Retinal pigment epithelial cell (primary cell): ENCODE data around the gene EGLN1.
"Not testable (repeated sequence)": the region's sequence is repeated elsewhere in the genome, so short reads cannot be mapped to it uniquely, and the experiment has no call there.

Experiments used
- DNase-seq: peaks from one replicate; pipeline ENCODE4 v3.0.0-alpha.2; 2010; ENCODE audit warnings: low read depth
- H3K4me3 ChIP-seq: 2 replicates; pipeline ENCODE4 v1.5.1; 2011; ENCODE audit warnings: mild to moderate bottlenecking, low read length, control low read depth, moderate library complexity
- CTCF ChIP-seq: conservative IDR thresholded peaks from 2 replicates; pipeline ENCODE4 v1.5.1; 2011; ENCODE audit warnings: low read depth, low read length, control low read depth, inconsistent platforms

The EGLN1 gene

GRCh38 chr1:231446138-231446537 lies 24.1 kb upstream of the EGLN1 start:
- DNase-seq: no peak
- TF ChIP-seq CTCF: no peak
- no peak overlapping the region for H3K4me3 ChIP-seq

- H3K4me3 ChIP-seq: no peak overlapping the region
These were observed 22.0 kb upstream of the EGLN1 start for GRCh38 chr1:231444059-231444458.

GRCh38 chr1:231443363-231443762 lies 21.3 kb upstream of the EGLN1 start:
- no peak for TF ChIP-seq CTCF
- no peak for DNase-seq
- no peak overlapping the region for H3K4me3 ChIP-seq

More at GRCh38 chr1:231444059-231444458, 22.0 kb upstream of the EGLN1 start:
- no peak for TF ChIP-seq CTCF
- no peak for DNase-seq

GRCh38 chr1:231442735-231443134 lies 20.6 kb upstream of the EGLN1 start:
- H3K4me3 ChIP-seq: no peak overlapping the region
- DNase-seq: no peak
- no peak for TF ChIP-seq CTCF

GRCh38 chr1:231432996-231433395 lies 10.9 kb upstream of the EGLN1 start:
- no peak for TF ChIP-seq CTCF
- H3K4me3 ChIP-seq: no peak overlapping the region
- DNase-seq: no peak

- no peak for TF ChIP-seq CTCF
- no peak for DNase-seq
These were observed 9.8 kb upstream of the EGLN1 start for GRCh38 chr1:231431665-231432415.

GRCh38 chr1:231430678-231431352 lies 8.7 kb upstream of the EGLN1 start:
- DNase-seq, H3K4me3 ChIP-seq: not testable (repeated sequence)

More at GRCh38 chr1:231431665-231432415, 9.8 kb upstream of the EGLN1 start:
- no peak overlapping the region for H3K4me3 ChIP-seq
